ENCODE measurements around the gene SORL1.
"Not testable (repeated sequence)": the region's sequence is repeated elsewhere in the genome, so short reads cannot be mapped to it uniquely, and the experiment has no call there.

Gene SORL1

GRCh38 chr11:121636800-121637176 is 184.7 kb downstream of the SORL1 start:
- H3K4me1 ChIP-seq = no peaks in the 10 kb centered on the region
- DNase-seq = no peak
- H3K36me3 ChIP-seq = peaks cover 0 to 5% (median 4%) of the 10 kb centered on the region in 3 donors
- H3K27me3 ChIP-seq = no peaks in the 10 kb centered on the region
- no peak overlapping the region for H3K27ac ChIP-seq
- TF ChIP-seq CTCF (IDR thresholded peaks at IDR 0.05) = no peak
- intact Hi-C loops (cut with DNase I; ENCODE audit: low total_unique reads) = no loop called here
- H3K4me3 ChIP-seq = no peak overlapping the region
- H3K9me3 ChIP-seq = no peaks in the 10 kb centered on the region

GRCh38 chr11:121637587-121637986 is 185.5 kb downstream of the SORL1 start:
- DNase-seq; H3K9me3 ChIP-seq; H3K36me3 ChIP-seq; intact Hi-C loops (cut with DNase I; ENCODE audit: low total_unique reads); H3K27me3 ChIP-seq; H3K4me3 ChIP-seq; H3K27ac ChIP-seq; H3K4me1 ChIP-seq: not testable (repeated sequence)

GRCh38 chr11:121643479-121644186 is 191.5 kb downstream of the SORL1 start:
- H3K27ac ChIP-seq = no peak overlapping the region
- H3K4me1 ChIP-seq = no peaks in the 10 kb centered on the region
- H3K36me3 ChIP-seq = no peaks in the 10 kb centered on the region
- TF ChIP-seq CTCF (IDR thresholded peaks at IDR 0.05) = no peak
- no peaks in the 10 kb centered on the region for H3K9me3 ChIP-seq
- no peak overlapping the region for H3K4me3 ChIP-seq
- intact Hi-C loops (cut with DNase I; ENCODE audit: low total_unique reads) = no loop called here
- DNase-seq = no peak
- no peaks in the 10 kb centered on the region for H3K27me3 ChIP-seq

- DNase-seq = no peak
- Histone ChIP-seq H3K4me1 (no peaks in the 10 kb centered on the region), H3K9me3 (no peaks in the 10 kb centered on the region), H3K27me3 (no peaks in the 10 kb centered on the region), H3K4me3 (no peak overlapping the region), H3K27ac (no peak overlapping the region), H3K36me3 (no peaks in the 10 kb centered on the region)
- no peak for TF ChIP-seq CTCF (IDR thresholded peaks at IDR 0.05)
- intact Hi-C loops (cut with DNase I; ENCODE audit: low total_unique reads) = no loop called here
These were observed 192.0 kb downstream of the SORL1 start for GRCh38 chr11:121644187-121644512.

GRCh38 chr11:121645001-121645400 is 192.9 kb downstream of the SORL1 start:
- H3K4me3 ChIP-seq = no peak overlapping the region
- no peak for TF ChIP-seq CTCF (IDR thresholded peaks at IDR 0.05)
- no peak for DNase-seq
- H3K9me3 ChIP-seq = no peaks in the 10 kb centered on the region
- H3K27ac ChIP-seq = no peak overlapping the region
- H3K36me3 ChIP-seq = no peaks in the 10 kb centered on the region
- H3K27me3 ChIP-seq = no peaks in the 10 kb centered on the region
- intact Hi-C loops (cut with DNase I; ENCODE audit: low total_unique reads) = no loop called here
- no peaks in the 10 kb centered on the region for H3K4me1 ChIP-seq

GRCh38 chr11:121645596-121645995 is 193.5 kb downstream of the SORL1 start:
- TF ChIP-seq CTCF (IDR thresholded peaks at IDR 0.05) = no peak
- Histone ChIP-seq H3K4me1 (no peaks in the 10 kb centered on the region), H3K4me3 (no peak overlapping the region), H3K27ac (no peak overlapping the region), H3K27me3 (no peaks in the 10 kb centered on the region), H3K9me3 (no peaks in the 10 kb centered on the region), H3K36me3 (no peaks in the 10 kb centered on the region)
- DNase-seq = no peak
- intact Hi-C loops (cut with DNase I; ENCODE audit: low total_unique reads) = no loop called here
